HG03159 (cell line): ENCODE results near the gene TBC1D8.
"Not testable (repeated sequence)": the region's sequence is repeated elsewhere in the genome, so short reads cannot be mapped to it uniquely, and the experiment has no call there.

ENCODE experiments used
- ATAC-seq: cut with Tn5 transposase; IDR thresholded peaks from one replicate; pipeline ENCODE4 v1.9.1; 2021; ENCODE audit warnings: mild to moderate bottlenecking, moderate library complexity; ENCODE audit not compliant: unreplicated experiment

Gene TBC1D8

GRCh38 chr2:101151146-101151858 is at the start of gene TBC1D8:
TBC1D8 (minus strand) TSS chr2:101151382; CDS start chr2:101151253, 129 bp downstream.
- ATAC-seq = peak; percentile 67

- no peak for ATAC-seq
Observed at GRCh38 chr2:101200676-101201075, 49.5 kb upstream of the TBC1D8 start.

- ATAC-seq = no peak
Observed at GRCh38 chr2:101199251-101199791, 48.1 kb upstream of the TBC1D8 start.

DNA sequence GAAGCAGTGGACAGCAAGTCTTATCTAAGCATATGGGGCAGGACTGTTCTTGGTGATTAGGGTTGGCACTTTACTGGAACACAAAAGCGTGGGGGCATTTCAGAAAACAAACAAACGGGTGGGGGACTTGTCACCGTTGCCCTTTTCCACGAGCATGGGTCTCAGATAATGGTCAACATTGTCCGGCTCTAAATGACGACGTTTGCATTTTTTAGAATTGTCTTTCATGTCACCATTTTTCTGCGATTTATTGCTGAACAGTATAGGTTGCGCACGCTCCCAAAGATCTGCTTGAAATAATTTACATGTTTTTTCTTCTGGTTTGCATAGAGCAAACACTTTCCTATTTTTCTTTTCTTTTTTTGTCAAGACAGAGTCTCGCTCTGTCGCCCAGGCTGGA is 46.6 kb upstream of the TBC1D8 start:
- no peak for ATAC-seq

GRCh38 chr2:101197215-101197745 is 46.1 kb upstream of the TBC1D8 start:
- no peak for ATAC-seq

DNA sequence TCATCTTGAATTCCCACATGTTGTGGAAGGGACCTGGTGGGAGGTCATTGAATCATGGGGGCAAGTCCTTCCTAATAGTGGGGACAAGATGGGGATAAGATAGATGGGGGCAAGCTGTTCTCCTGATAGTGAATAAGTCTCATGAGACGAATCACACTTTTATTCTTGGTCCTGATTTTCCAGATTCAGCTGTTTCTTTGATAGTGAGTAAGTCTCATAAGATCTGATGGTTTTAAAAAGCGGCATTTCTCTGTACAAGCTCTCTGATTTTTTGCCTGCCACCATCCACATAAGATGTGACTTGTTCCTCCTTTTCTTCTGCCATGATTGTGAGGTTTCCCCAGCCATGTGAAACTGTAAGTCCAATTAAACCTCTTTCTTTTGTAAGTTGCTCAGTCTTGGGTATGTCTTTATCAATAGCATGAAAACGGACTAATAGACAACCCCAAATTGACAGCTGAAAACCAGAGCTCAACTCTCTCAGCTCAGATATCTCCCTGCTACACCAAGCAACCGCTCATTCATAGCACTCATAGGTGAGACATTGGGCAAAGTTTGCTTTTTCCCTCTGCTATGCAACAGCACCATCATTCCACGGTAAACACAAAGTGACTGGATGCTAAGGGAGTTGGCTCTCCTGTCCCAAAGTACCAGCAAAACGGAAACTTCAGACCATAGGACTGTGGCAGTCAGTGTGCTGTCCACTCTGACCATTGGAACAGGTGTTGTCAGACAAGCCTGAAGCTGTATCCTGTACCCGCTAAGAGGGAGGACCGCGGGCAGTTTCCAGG is 44.9 kb upstream of the TBC1D8 start:
- ATAC-seq = no peak

- ATAC-seq = no peak
Observed at GRCh38 chr2:101193033-101193626, 41.9 kb upstream of the TBC1D8 start.

DNA sequence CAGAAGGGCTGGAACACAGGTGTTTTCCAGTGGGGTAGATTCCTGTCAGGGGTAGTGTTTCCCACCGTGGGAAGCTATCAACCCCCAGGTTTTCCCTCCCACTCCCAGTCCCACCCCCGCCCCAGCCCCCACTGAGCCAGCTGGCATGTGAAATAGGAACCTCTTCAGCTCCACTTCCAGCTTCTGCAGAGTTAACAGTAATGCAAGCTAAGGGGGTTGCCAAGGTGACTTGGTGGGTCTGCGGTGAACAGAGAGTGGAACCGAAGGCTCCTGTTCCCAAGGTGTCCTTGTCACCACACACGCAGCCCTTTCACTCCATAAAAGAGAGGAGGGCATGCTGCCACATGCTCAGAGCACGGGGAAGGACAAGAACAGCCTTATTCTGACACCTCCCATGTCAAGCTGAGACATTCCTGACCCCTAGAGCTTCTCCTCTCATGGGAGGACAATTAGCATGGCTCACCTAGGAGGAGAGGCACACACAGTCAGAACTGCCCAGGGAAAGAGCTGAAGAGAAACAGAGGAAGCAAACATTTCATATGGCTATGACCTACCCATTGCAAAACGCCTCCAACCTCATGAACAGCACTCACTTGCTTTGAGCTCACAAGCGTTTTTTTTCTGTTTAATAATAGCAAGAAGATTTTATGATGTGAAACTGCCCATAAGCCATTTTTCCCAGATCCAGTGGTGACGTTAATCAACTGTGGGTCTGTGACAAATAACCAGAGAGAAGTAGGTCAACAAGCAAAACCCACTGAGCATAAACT is 39.8 kb upstream of the TBC1D8 start:
- no peak for ATAC-seq

DNA sequence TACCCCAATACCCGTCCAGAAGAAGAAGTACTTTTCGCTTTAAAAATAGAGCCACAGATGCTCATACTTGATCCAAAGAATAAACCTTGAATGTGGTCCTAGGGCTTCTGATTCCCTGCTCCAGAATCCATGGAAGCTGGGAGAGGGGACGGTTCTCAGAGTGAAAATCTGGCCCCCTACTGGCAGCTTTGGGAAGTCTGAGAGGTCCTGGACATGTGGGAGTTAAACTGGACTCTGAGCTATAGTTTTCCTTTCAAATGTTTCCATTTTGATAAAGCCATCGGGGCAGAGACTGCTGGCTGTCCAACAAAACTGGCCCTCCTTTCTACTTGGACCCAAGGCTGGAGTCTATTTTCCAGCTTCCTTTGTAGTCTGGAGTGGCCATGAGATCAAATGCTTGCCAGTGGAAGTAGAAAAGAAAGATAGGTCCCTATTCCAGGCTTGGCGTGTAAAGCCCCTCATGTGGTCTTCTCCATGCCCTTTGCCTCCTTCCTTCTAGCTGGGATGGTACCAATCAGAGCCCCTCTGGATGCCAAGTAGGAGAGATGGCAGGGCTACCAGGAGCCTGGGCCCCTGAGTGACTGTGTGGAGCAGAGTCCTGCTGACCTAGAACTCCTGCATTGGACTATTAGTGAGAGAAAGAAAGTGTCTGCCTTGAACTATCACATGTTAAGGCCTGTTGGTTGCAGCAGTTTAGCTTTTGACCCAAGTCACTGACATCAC is 37.7 kb upstream of the TBC1D8 start:
- no peak for ATAC-seq

GRCh38 chr2:101187131-101187530 is 35.9 kb upstream of the TBC1D8 start:
- no peak for ATAC-seq

DNA sequence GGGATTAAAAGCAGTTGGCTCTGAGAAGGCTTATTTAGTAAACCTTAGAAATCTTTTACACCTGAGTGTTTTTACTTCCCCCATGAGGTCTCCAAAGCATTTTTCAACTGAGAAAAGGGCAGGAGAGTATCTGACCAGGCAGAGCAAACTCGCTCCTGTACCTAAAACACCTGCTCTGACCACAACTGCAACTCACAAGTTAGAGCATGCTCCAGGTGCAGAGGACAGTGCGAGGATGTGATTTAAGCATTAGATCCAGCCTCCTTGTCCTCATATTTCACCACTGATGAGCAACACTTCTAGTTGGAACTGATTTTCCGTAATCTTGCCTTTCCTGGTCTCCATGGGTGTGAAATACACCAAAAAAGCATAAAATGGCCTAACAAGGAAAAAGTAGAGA is 34.5 kb upstream of the TBC1D8 start:
- ATAC-seq = no peak

GRCh38 chr2:101185085-101185484 is 33.9 kb upstream of the TBC1D8 start:
- ATAC-seq = no peak

DNA sequence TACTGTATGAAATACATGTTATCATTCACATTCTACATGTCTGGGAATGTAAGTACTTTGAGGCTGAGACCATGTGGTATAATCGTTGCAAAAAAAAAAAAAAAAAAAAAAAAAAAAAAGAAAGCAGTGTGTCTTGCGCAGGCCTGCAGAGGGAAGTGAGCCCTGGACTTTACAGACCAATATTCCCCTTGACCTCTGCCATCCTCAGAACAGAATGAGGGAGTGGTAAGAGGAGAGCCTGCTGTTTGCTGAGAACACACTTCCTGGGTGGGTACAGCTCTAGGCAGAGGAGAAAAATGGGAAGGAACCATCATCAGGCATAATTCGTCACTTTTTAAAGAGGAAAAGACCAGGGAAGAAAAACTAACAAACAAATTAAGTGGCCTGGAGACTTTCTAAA is 28.8 kb upstream of the TBC1D8 start:
- no peak for ATAC-seq

DNA sequence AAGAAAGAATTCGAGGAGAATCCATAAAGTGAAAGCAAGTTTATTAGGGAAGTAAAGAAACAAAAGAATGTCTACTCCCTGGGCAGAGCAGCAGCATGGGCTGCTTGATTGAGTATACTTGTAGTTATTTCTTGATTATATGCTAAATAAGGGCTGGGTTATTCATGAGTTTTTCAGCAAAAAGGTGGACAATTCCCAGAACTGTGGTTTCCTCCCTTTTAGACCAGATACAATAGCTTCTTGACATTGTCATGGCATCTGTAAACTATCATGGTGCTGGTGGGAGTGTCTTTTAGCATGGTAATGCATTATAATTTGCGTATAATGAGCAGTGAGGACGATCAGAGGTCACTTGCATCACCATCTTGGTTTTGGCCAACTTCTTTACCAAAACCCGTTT is 25.6 kb upstream of the TBC1D8 start:
- ATAC-seq = no peak

GRCh38 chr2:101175991-101176390 is 24.8 kb upstream of the TBC1D8 start:
- ATAC-seq = no peak

- no peak for ATAC-seq
Observed at GRCh38 chr2:101173707-101174295, 22.6 kb upstream of the TBC1D8 start.

GRCh38 chr2:101169822-101170221 is 18.6 kb upstream of the TBC1D8 start:
- ATAC-seq = not testable (repeated sequence)

DNA sequence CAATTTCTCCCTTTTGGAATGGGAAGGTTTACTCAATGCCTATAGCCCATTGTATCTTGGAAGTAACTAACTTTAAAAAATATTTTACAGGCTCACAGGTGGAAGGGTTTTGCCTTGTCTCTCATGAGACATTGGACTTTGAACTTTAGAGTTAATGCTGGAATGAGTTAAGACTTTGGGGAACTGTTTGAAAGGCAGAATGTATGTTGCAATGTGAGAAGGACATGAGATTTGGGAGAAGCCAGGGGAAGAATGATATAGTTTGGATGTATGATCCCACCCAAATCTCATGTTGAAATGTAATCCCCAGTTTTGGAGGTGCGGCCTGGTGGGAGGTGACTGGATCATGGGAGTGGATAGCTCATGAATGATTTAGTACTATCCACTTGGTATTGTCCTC is 17.5 kb upstream of the TBC1D8 start:
- no peak for ATAC-seq

DNA sequence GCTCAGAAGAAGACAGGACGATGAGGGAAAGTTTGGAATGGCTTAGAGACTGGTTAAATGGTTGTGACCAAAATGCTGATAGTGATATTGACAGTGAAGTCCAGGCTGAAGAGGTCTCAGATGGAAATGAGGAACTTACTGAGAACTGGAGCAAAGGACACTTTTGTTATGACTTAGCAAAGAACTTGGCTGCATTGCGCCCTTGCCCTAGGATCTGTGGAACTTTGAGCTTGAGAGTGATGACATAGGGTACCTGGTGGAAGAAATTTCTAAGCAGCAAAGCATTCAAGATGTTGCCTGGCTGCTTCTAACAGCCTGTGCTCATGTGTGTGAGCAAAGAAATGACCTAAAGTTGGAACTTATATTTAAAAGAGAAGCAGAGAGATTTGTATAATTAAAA is 16.4 kb upstream of the TBC1D8 start:
- ATAC-seq = not testable (repeated sequence)

DNA sequence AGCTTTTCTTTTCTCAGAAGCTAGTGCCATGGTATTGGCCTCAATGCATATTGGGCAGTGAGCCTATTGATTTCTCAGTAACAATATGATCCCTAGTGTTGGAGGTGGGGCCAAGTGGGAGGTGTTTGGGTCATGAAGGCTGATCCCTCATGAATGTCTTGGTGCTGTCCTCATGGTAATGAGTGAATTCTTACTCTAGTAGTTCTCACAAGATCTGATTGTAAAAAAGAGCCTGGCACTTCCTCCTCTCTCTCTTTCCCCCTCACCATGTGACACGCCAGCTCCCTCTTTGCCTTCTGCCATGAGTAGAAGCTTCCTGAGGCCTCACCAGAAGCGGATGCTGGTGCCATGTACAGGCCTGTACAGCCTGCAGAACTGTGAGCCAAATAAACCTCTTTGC is 12.8 kb upstream of the TBC1D8 start:
- no peak for ATAC-seq
